GM23338 (cell line): ENCODE results near the gene USP36. TPM values are rescaled to one million over a fixed set of nuclear protein-coding genes. Genes with fewer than 3 reads are reported as not detected.

Source experiments
- ATAC-seq: fragments of 200-7000 bp; cut with Tn5 transposase; 3 replicates; pipeline ENCODE4 v1.9.1; 2020
- DNase-seq: peaks from one replicate; pipeline ENCODE4 v3.0.0-alpha.2; 2015; ENCODE audit warnings: low spot score
- H2AFZ ChIP-seq: fragments of 200-600 bp; sonication (generic); 2 replicates; pipeline ENCODE4 v1.8.0; 2016; ENCODE audit warnings: antibody characterized with exemption, mild to moderate bottlenecking, moderate library complexity
- H3F3A ChIP-seq: fragments of 200-600 bp; sonication (generic); replicated peaks from 2 replicates; pipeline ENCODE4 v1.8.0; 2017; ENCODE audit warnings: antibody characterized with exemption, mixed run types, low read depth
- H3K27ac ChIP-seq: fragments of 200-600 bp; sonication (generic); 2 replicates; pipeline ENCODE4 v1.6.1; 2016; ENCODE audit warnings: low read depth
- H3K27me3 ChIP-seq: fragments of 200-600 bp; sonication (generic); 2 replicates; pipeline ENCODE4 v1.8.0; 2016; ENCODE audit warnings: mild to moderate bottlenecking, mixed run types, moderate library complexity; ENCODE audit not compliant: insufficient read depth
- H3K36me3 ChIP-seq: fragments of 200-600 bp; sonication (generic); 2 replicates; pipeline ENCODE4 v1.8.0; 2016; ENCODE audit warnings: mild to moderate bottlenecking; ENCODE audit not compliant: insufficient read depth
- H3K4me1 ChIP-seq: fragments of 200-600 bp; sonication (generic); 2 replicates; pipeline ENCODE4 v1.8.0; 2016; ENCODE audit warnings: mild to moderate bottlenecking, moderate library complexity; ENCODE audit not compliant: insufficient read depth
- H3K4me2 ChIP-seq: fragments of 200-600 bp; sonication (generic); 2 replicates; pipeline ENCODE4 v1.7.1; 2017; ENCODE audit warnings: mixed run types
- H3K4me3 ChIP-seq: fragments of 200-600 bp; sonication (generic); 2 replicates; pipeline ENCODE4 v1.6.1; 2016; ENCODE audit warnings: mixed run types
- H3K79me2 ChIP-seq: fragments of 200-600 bp; sonication (generic); replicated peaks from 2 replicates; pipeline ENCODE4 v1.8.0; 2017; ENCODE audit warnings: mild to moderate bottlenecking; ENCODE audit not compliant: insufficient read depth
- H3K9me2 ChIP-seq: fragments of 200-600 bp; sonication (generic); 2 replicates; pipeline ENCODE4 v1.8.0; 2017; ENCODE audit not compliant: insufficient read depth
- H4K20me1 ChIP-seq: fragments of 200-600 bp; sonication (generic); replicated peaks from 2 replicates; pipeline ENCODE4 v1.8.0; 2017; ENCODE audit warnings: mild to moderate bottlenecking; ENCODE audit not compliant: insufficient read depth
- H3K27ac Mint-ChIP-seq: 2 replicates; pipeline ENCODE4 v1.8.0; 2020; ENCODE audit warnings: inconsistent platforms, mild to moderate bottlenecking, moderate library complexity, mixed read lengths
- H3K27me3 Mint-ChIP-seq: 3 replicates; pipeline ENCODE4 v1.8.0; 2022; ENCODE audit warnings: low read depth, mild to moderate bottlenecking, moderate library complexity, mixed read lengths, inconsistent platforms; ENCODE audit not compliant: insufficient read depth, poor library complexity
- H3K36me3 Mint-ChIP-seq: 3 replicates; pipeline ENCODE4 v1.8.0; 2021; ENCODE audit warnings: low read depth, mild to moderate bottlenecking, inconsistent platforms, moderate library complexity, mixed read lengths
- H3K4me1 Mint-ChIP-seq: 3 replicates; pipeline ENCODE4 v1.8.0; 2020; ENCODE audit warnings: mild to moderate bottlenecking, inconsistent platforms, mixed read lengths
- H3K4me3 Mint-ChIP-seq: 3 replicates; pipeline ENCODE4 v1.8.0; 2021; ENCODE audit warnings: moderate library complexity, mild to moderate bottlenecking, inconsistent platforms, mixed read lengths
- H3K9me3 Mint-ChIP-seq: 3 replicates; pipeline ENCODE4 v1.8.0; 2020; ENCODE audit warnings: moderate library complexity, mild to moderate bottlenecking, inconsistent platforms, mixed read lengths
- CREB1 ChIP-seq: fragments of 250-450 bp; sonication (Bioruptor Pico); IDR thresholded peaks from 2 replicates; pipeline ENCODE4 v1.5.0; 2020; ENCODE audit warnings: low read depth, mild to moderate bottlenecking, moderate library complexity
- CTCF ChIP-seq, 2 experiments: fragments of 200-600 bp in 1 of 2; sonication (generic) in 1 of 2; conservative IDR thresholded peaks; 2 replicates each; pipeline versions ENCODE4 v1.5.1 to v1.6.1; 2016 to 2017; ENCODE audit warnings: antibody characterized with exemption in 2 of 2, low read depth in 2 of 2, mild to moderate bottlenecking in 2 of 2, moderate library complexity in 1 of 2
- EZH2 ChIP-seq: fragments of 200-600 bp; sonication (generic); IDR thresholded peaks from one replicate; pipeline ENCODE4 v1.8.0; 2017; ENCODE audit warnings: antibody characterized with exemption, mild to moderate bottlenecking, low read depth; ENCODE audit not compliant: unreplicated experiment
- JUNB ChIP-seq: IDR thresholded peaks from one replicate; pipeline ENCODE4 v1.6.1; 2016; ENCODE audit warnings: antibody characterized with exemption; ENCODE audit not compliant: unreplicated experiment
- POLR2AphosphoS5 ChIP-seq: IDR thresholded peaks from 2 replicates; pipeline ENCODE4 v1.6.1; 2016; ENCODE audit warnings: antibody characterized with exemption, low read depth
- STAT1 ChIP-seq: IDR thresholded peaks from one replicate; pipeline ENCODE4 v1.6.1; 2016; ENCODE audit warnings: antibody characterized with exemption; ENCODE audit not compliant: unreplicated experiment
- ZNF114 ChIP-seq: fragments of 250-450 bp; sonication (Bioruptor Pico); IDR thresholded peaks from 2 replicates; pipeline ENCODE4 v1.5.0; 2020; ENCODE audit warnings: mild to moderate bottlenecking, moderate library complexity
- ZNF331 ChIP-seq: fragments of 250-450 bp; sonication (Bioruptor Pico); IDR thresholded peaks from 2 replicates; pipeline ENCODE4 v1.5.0; 2020; ENCODE audit warnings: low read depth, mild to moderate bottlenecking, moderate library complexity
- ZNF462 ChIP-seq: fragments of 250-450 bp; sonication (Bioruptor Pico); IDR thresholded peaks from 2 replicates; pipeline ENCODE4 v1.5.0; 2020; ENCODE audit warnings: mild to moderate bottlenecking, moderate library complexity
- polyA plus RNA-seq: library from polyadenylated mRNA; unstranded; fragments of >200 nt; fragmentation: Nextera tagmentation; extraction: Ambion mirVana; gene quantifications from 2 replicates; pipeline ENCODE4 v1.2.1, GENCODE V29; 2016
- total RNA-seq: library from RNA; depleted of rRNA; stranded (reverse); fragments of >200 nt; shearing (Covaris generic); gene quantifications from 2 replicates; pipeline ENCODE4 v1.2.3, GENCODE V29; 2014

Gene USP36
- total and polyA plus RNA-seq, 2 experiments from 2014 or later: 36.2 to 55.5 TPM

- Histone ChIP-seq H3K9me2 (no peaks in the 10 kb centered on the region), H3K4me3 (no peak overlapping the region), H3K4me1 (no peaks in the 10 kb centered on the region), H3F3A (no peaks in the 10 kb centered on the region; the same call in 1 of the 2 replicates), H3K36me3 (peaks cover 74% of the 10 kb centered on the region), H3K27me3 (no peaks in the 10 kb centered on the region), H3K4me2 (no peak overlapping the region), H3K79me2 (peaks cover 70% of the 10 kb centered on the region), H4K20me1 (peaks cover 42% of the 10 kb centered on the region), H3K27ac (no peak overlapping the region), H2AFZ (no peak overlapping the region)
- Mint-ChIP-seq H3K27ac (no peak overlapping the region), H3K27me3 (peaks cover 2% of the 10 kb centered on the region), H3K4me3 (no peak overlapping the region), H3K9me3 (no peaks in the 10 kb centered on the region), H3K4me1 (no peaks in the 10 kb centered on the region), H3K36me3 (peaks cover 92% of the 10 kb centered on the region)
- DNase-seq (no peak), ATAC-seq (no peak)
- no peak for TF ChIP-seq ZNF462
- no peak for TF ChIP-seq ZNF114
- no peak for TF ChIP-seq CTCF (conservative IDR thresholded peaks at IDR 0.05; ENCODE audit: low read depth in 2 of 2)
- no peak for TF ChIP-seq CREB1 (CRISPR knock-in tag)
- no peak for TF ChIP-seq POLR2AphosphoS5
- TF ChIP-seq EZH2: no peak
- TF ChIP-seq STAT1: no peak
- TF ChIP-seq JUNB: no peak
- TF ChIP-seq ZNF331 (CRISPR knock-in tag): no peak
These were observed 8.1 kb downstream of the USP36 start for GRCh38 chr17:78832541-78832810.
